GM19452 (cell line): Measurements from ENCODE around the gene RPL23.
"Not testable (repeated sequence)": the region's sequence is repeated elsewhere in the genome, so short reads cannot be mapped to it uniquely, and the experiment has no call there.

Source experiments
- ATAC-seq: cut with Tn5 transposase; IDR thresholded peaks from one replicate; pipeline ENCODE4 v1.9.1; 2021; ENCODE audit not compliant: unreplicated experiment

RPL23 gene

GRCh38 chr17:38868817-38869525 lies 15.4 kb upstream of the RPL23 start:
- ATAC-seq, result peak; percentile 40

DNA sequence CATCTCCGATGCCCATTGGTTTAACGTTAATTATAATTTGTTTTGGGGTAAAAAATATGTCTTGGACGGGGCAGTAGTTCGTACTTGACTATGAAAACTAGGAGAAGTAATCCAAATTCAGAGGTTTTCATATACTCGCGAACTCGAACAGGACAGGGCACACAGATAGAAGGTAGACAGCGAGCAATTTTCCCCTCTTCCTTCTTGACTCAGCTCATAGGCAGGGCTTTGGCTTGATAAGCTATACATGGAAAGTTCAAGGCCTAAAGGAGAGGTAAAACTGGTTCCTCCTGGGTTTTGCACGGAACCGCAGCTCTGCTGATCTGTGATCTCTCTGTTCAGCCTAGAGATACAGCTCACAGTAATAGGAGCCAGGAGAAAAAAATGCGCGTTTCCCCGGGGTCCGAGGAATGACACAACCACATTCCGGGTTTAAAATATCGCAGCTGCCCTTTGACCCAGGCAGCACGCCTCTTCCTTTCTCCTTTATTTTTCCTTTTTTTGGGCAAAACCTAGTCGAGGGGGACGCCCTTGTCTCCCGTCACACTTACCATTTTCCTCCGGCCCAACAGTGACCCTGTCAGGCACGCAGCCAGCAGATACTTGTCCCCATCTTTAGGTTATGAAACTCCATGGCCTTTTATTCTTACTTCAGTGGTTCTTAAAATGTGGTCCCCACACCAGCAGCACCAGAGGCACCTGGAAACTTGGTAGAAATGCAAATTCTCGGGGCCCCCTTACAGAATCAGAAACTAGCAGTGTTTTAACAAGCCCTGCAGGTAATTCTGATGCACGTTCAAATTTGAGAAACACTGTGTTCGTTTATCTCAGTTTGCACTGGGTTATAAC lies 14.7 kb upstream of the RPL23 start:
- ATAC-seq, result no peak

DNA sequence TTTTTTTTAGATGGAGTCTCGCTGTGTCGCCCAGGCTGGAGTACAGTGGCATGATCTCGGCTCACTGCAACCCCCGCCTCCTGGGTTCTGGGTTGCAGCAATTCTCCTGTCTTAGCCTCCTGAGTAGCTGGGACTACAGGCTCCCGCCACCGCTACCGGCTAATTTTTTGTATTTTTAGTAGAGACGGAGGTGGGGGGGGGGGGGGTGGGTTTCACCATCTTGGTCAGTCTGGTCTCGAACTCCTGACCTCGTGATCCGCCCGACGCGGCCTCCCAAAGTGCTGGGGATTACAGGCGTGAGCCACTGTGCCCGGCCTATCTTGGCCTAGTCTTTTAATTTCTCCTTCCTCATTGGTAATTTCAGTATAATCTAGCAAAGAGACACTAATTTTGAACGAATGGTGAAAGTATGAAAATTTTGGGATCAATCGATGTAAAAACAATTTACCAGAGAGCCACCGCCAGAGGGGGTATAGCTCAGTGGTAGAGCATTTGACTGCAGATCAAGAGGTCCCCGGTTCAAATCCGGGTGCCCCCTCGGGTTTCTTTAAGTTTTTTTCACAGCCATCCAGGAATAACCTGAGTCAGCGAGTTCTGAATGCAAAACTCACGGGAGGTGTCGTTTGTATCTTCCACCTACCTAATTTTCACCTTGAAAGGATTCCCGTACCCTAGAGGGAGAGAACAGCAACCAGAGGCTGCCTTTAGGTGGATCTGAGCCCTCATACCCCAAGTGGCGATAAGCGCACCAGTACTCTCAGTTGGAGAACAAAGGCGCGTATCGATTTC lies 13.9 kb upstream of the RPL23 start:
- no peak for ATAC-seq

GRCh38 chr17:38864636-38865398 lies 11.3 kb upstream of the RPL23 start:
- ATAC-seq, result no peak

DNA sequence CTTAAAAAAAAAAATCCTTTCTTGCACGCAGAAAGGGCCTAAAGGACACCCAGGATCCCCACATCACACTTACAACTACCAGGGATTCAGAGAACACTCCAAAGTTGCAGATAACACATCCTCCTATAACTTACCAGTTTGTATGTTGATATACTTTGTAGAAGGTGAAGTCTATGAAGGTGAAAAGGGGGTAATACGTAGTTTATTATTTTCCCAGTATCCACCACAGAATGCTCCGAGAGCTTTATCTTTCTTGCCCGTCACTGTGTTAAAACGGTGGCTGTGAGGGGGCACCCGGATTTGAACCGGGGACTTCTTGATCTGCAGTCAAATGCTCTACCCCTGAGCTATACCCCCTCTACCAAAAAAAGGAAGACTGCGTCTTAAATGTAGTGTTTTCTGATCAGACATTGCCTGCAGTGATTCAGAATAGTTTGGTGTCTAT lies 7.9 kb upstream of the RPL23 start:
- no peak for ATAC-seq

DNA sequence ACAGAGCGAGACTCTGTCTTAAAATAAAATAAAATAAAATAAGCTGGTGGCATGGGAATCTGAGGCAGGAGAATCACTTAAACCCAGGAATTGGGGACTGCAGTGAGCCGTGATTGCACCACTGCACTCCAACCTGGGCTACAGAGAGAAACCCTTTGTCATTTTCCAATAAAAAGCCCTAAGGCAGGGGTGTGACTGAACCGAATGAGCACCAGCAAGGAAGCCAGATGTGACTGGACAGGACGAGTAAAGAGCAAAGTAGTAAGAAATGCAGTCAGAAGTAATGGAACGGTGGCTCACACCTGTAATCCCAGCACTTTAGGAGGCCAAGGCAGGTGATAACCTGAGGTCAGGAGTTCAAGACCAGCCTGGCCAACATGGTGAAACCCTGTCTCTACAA lies 3.8 kb upstream of the RPL23 start:
- ATAC-seq, result no peak

- not testable (repeated sequence) for ATAC-seq
Measured at GRCh38 chr17:38855101-38855714, 1.7 kb upstream of the RPL23 start.

DNA sequence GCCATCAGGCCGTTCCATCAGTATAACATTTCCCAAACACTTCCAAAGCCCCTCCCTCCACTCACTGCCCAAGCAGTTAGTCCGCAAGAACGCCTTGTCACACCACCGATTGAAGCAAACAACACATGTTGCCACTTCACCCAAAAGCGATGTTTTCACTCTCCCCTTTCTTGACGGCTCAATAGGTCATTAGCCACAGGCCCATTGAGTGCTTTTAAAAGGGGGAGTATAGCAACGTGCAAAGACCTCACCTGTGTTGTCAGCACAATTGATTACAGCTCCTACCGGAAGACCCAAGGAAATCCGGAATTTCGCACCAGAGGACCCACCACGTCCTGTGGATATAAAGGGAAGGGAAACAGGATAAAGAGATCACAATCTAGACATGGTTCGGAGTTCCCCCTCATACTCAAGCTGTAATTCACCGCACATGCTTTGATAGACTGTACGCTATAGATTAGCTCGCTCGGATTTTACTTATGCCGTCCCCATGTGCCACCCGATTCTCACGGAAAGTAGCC lies 690 bp downstream of the RPL23 start:
- ATAC-seq, result no peak

DNA sequence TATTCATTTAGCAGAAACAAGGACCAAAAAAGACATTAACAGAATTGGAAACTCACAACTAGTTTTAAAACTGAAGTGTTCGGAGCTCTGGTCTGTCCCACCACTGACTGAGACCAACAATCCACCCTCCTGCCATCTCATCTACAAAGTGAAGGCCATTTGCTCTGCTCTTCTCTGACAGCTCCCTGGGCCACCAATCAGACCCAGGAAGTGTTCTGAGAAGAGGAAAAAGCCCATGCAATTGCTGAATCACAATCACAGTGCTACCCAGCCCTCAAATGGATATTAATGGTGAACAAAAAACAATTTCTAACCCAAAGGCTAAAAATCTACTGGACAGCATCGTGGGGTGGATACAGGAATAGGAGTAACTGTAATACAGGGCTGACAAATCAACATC lies 2.1 kb downstream of the RPL23 start:
- no peak for ATAC-seq

DNA sequence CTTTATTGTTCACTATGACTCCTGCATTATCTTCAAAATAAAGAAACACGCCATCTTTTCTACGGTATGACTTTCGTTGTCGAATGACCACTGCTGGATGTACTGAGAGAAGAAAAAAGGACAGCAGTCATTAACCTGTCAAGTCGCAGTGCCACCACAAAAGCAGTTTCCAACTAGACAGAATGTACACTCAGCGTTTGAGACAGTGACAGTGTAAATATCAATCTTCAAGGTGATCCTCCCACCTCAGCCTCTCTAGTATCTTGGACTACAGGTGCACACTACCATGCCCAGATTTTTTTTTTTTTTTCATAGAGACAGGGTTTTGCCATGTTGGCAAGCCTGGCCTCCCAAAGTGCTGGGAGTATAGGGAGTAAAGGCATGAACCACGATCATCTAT lies 3.1 kb downstream of the RPL23 start:
- ATAC-seq, result no peak

DNA sequence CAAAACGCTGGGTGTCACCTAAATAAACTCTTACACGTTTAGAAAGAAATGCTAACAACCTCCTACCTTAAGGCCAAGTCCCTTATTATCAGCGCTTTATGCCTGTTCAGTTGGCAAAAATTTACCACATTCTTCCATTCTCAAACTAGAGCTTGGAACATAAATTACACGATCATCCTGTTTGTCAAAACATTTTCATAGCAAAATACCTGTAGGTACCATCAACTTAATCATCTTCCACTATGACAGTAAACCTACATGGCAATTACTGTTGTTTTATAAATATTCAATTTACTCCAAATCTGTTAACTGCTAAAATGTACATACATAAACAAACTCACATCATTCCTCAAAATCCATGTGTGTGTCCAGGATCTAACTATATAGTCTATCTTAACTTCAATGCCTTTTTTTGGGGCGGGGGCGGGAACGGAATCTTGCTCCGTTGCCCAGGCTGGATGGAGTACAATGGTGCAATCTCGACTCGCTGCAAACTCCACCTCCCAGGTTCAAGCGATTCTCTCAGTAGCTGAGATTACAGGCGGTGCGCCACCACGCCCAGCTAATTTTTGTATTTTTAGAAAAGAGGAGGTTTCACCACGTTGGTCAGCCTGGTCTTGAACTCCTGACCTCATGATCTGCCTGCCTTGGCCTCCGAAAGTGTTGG lies 4.4 kb downstream of the RPL23 start:
- ATAC-seq, result no peak

DNA sequence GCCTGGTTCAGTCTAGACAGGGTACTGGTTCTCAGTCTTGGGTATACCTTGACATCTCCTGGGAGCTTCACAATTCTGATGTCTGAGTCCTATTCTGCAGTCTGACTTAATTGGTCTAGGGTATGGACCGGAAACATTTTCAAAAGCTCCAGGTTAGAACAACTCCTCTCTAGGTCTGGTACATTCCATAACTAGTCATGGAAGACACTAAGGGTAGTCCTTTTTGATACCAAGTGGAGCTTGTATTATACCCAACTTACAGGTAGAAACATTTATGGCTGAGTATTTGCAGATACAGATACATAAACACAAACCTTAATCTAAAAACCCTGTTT lies 5.0 kb downstream of the RPL23 start:
- no peak for ATAC-seq

- no peak for ATAC-seq
Measured at GRCh38 chr17:38844261-38844757, 9.2 kb downstream of the RPL23 start.

GRCh38 chr17:38825762-38826247 lies 27.7 kb downstream of the RPL23 start:
- ATAC-seq, result no peak

DNA sequence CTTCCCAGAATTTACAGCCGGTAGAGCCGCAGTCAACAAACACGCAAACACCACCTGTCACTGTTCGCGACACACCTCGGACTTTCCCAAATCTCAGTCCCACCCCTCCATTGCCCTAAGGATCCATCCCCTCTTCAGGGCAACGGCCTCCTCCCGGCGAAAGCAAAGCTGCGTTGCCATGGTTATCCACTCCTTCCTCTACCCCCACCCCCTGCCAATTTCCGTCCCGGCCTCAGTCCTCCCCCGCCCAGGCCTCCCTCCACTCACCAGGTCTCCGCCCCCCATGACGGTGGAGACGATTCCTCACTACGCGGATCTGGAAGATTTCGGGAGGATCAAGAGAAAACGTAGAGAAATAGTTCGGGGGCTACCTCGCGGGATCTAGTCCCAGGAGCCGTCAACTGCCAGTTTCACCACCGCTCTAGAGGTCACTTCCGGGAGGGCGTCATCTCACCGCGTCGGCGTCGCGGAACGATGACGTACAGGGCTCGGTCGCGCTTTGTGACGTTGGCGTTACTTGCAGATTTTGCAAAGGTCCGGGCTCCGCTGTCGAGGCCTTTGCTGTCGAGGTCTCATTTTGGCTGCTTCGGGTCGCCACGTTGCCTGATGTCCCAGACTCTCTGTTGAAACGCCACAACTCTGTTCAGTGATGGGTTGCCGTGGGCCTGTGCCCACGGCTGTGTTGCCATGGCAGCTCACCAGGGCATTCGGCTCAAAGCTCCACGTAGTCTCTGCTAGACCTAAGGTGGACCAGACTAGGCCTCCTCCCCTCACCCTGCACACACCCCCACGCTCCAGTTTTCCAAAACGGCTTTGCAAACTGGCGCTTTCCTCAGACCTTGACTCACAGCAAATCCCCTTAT lies 28.4 kb downstream of the RPL23 start, which contains the start of gene CWC25:
Gene CWC25, minus strand, starts transcription at position 423 of the 863 bp plus-strand sequence. Its CDS starts 138 bp downstream, at position 285.
- peak; percentile 65 for ATAC-seq

DNA sequence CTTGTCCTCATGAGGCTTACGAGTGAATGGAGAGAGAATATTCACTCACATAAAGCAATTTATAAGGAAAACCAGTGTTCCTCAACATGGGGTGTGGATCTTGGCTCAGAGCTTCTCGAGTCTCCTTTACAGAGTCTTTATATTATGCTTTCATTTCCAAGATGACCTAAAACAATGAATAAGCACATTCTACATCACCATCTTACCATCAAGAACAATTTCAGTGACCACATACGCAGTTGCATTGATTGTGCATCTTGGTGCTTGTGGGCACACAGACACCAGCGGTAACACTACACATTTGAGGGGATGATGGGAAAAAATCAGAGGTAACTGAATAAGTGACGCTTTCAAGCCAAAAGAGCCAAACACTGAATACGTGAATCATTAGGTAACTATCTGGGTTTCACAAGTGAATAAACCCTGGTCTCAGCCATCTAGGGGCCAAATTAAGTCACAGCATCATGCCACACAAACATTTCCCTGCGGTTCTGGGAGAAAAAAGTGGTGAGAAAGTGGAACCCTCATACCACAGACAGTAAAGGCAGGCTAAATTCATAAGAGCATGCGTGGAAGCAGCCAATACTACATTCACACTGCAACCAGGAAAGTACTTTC lies 37.8 kb downstream of the RPL23 start:
- ATAC-seq, result no peak

DNA sequence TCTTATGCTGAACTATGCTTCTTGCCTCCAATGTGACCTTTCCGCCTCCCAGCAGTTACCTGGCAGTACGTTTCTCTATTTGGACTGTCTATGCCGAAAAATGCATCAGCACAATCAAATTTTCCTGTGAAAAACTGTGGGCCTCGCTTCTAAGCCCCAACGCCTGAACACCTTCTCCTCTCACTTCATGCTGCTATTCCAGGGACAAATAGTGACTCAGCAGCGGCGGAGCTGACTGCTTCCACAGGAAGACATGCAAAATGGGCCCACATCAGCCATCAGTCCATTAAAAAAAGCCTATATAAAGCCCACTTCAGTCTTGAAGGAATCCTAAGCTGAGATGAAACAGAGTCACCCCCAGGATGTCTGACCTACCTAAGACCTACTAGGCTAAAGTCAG lies 43.7 kb downstream of the RPL23 start:
- no peak for ATAC-seq

DNA sequence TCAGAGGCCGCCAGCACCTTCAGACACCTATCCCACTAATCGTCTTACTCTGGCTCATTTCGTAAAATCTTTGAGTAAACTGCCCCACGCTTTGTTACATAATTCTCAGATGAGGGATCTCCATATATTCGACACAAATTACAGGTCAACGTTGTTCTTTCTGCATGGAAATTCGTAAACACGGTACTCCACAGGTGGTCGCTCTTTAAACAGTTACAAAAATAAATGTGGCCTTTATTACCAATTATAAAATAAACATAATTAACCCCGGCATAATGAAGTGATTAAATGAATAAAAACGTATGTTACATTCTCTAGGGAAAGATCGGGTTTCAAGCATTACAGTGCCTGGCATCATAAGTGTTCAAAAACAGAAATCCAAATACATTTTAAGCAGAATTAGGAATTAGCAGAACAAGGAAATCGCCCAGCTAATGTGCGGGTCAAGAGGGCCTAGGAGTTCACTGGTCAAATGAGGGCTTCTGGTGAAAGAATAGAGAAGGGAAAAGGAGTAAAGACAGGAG lies 53.2 kb downstream of the RPL23 start:
- ATAC-seq, result no peak
